NCI-H146 treated with DMSO at 0.1 percent for 48 hours (cell line): Measurements from ENCODE around the gene YBX1.
"Not testable (repeated sequence)": the region's sequence is repeated elsewhere in the genome, so short reads cannot be mapped to it uniquely, and the experiment has no call there.

Experiments used
- DNase-seq: peaks from one replicate; lab custom pipeline; 2025; ENCODE audit not compliant: unreplicated experiment; lab: John Stamatoyannopoulos, UW

YBX1 gene

GRCh38 chr1:42746436-42747105, 64.4 kb downstream of the YBX1 start:
- no peak for DNase-seq

GRCh38 chr1:42747125-42747524, 64.9 kb downstream of the YBX1 start:
- DNase-seq, result no peak

- no peak for DNase-seq
Measured at GRCh38 chr1:42748021-42748420, 65.8 kb downstream of the YBX1 start.

- DNase-seq, result no peak
Measured at GRCh38 chr1:42748461-42749410, 66.5 kb downstream of the YBX1 start.

GRCh38 chr1:42750041-42750440, 67.8 kb downstream of the YBX1 start:
- DNase-seq, result no peak

GRCh38 chr1:42751511-42752070, 69.4 kb downstream of the YBX1 start:
- DNase-seq, result not testable (repeated sequence)

- DNase-seq, result no peak
Measured at GRCh38 chr1:42752284-42752683, 70.1 kb downstream of the YBX1 start.

GRCh38 chr1:42753070-42753469, 70.9 kb downstream of the YBX1 start:
- no peak for DNase-seq
